ENCODE data around the gene FASLG.

FASLG gene

DNA sequence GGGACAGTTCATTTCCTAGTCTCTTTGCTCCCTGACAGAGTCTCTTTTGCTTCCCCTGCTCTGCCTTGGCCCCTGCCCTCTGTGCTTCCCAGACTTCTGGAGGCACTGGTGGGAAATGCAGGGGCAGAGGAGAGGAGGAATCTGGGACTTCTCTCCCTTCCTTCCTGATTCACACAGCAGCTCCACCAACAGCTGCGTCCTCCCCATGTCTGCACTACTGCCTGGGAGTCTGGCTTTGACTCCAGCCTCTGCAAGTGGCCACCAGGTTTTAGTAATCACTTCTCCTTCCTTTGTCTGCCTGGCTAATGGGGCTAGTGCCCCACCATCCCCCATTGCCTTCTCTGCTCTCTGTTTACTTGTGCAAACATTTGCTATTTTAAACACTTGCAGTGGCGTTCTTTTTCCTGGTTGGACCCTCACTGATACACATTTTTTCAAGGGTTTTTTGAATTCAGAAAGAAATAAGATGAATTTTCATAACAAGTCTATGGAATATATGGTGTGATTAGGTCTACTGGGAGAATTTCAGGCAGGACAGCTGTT, 21.9 kb downstream of the FASLG start:
- TF ChIP-seq FOXP2 (optimal IDR thresholded peaks at IDR 0.05; ENCODE audit: borderline replicate concordance, extremely low read depth, extremely low read length, insufficient read depth) (no peak), TAF1 (IDR thresholded peaks at IDR 0.05; ENCODE audit: borderline replicate concordance, insufficient read depth, low read length) (no peak), POLR2AphosphoS5 (IDR thresholded peaks at IDR 0.05; ENCODE audit: low read depth, low read length) (no peak), SIN3A (IDR thresholded peaks at IDR 0.05; ENCODE audit: borderline replicate concordance, insufficient read depth, low read length) (no peak)
- TF ChIP-seq, protein P1, sequence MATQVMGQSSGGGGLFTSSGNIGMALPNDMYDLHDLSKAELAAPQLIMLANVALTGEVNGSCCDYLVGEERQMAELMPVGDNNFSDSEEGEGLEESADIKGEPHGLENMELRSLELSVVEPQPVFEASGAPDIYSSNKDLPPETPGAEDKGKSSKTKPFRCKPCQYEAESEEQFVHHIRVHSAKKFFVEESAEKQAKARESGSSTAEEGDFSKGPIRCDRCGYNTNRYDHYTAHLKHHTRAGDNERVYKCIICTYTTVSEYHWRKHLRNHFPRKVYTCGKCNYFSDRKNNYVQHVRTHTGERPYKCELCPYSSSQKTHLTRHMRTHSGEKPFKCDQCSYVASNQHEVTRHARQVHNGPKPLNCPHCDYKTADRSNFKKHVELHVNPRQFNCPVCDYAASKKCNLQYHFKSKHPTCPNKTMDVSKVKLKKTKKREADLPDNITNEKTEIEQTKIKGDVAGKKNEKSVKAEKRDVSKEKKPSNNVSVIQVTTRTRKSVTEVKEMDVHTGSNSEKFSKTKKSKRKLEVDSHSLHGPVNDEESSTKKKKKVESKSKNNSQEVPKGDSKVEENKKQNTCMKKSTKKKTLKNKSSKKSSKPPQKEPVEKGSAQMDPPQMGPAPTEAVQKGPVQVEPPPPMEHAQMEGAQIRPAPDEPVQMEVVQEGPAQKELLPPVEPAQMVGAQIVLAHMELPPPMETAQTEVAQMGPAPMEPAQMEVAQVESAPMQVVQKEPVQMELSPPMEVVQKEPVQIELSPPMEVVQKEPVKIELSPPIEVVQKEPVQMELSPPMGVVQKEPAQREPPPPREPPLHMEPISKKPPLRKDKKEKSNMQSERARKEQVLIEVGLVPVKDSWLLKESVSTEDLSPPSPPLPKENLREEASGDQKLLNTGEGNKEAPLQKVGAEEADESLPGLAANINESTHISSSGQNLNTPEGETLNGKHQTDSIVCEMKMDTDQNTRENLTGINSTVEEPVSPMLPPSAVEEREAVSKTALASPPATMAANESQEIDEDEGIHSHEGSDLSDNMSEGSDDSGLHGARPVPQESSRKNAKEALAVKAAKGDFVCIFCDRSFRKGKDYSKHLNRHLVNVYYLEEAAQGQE (IDR thresholded peaks at IDR 0.05; ENCODE audit: insufficient read depth in 1 of 2, low read depth in 2 of 2, low read length in 2 of 2) = no peak

DNA sequence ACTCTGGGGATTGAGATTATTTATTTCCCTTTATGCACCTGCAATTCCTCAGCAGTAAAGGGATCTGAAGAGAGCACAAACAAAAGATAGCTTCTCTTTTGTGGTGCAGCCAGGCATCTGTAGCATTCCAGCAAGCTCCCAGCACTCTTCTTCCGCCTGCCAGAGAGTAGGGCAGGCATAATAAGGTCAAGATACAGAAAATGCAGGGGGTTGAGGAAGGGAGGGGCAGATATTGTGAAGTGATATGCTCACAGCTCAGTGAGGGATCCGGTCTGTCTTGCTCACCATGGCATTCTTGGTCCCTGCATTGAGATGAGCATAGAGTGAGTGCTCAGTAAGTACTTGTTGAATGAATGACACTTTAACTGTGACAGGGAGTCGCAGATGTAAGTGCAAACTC, 23.9 kb downstream of the FASLG start:
- TF ChIP-seq POLR2AphosphoS5 (IDR thresholded peaks at IDR 0.05; ENCODE audit: low read depth, low read length) (no peak), FOXP2 (optimal IDR thresholded peaks at IDR 0.05; ENCODE audit: borderline replicate concordance, extremely low read depth, extremely low read length, insufficient read depth) (no peak), SIN3A (IDR thresholded peaks at IDR 0.05; ENCODE audit: borderline replicate concordance, insufficient read depth, low read length) (no peak), TAF1 (IDR thresholded peaks at IDR 0.05; ENCODE audit: borderline replicate concordance, insufficient read depth, low read length) (no peak)
- TF ChIP-seq, protein P1 (IDR thresholded peaks at IDR 0.05; ENCODE audit: insufficient read depth in 1 of 2, low read depth in 2 of 2, low read length in 2 of 2) = no peak

DNA sequence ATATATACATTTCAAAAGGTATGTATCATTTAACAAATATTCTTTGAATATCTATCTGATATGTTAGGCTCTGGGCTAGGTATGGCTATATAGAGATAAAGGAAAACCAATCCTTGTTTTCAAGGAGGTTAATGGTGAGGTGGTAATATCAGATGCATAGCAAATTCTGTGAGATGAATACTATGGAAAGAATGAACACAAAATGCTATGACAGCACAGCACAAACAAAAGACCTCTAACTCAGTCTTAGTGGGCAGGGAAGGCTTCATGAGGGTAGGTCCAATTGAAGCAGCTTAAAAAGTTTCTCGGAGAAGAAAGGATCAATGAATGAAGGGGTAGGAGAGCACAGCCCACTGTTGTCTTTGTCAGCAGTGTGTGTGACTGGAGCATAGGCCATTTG, 27.2 kb downstream of the FASLG start:
- TF ChIP-seq, protein P1 (IDR thresholded peaks at IDR 0.05; ENCODE audit: insufficient read depth in 1 of 2, low read depth in 2 of 2, low read length in 2 of 2) = no peak
- TF ChIP-seq SIN3A (IDR thresholded peaks at IDR 0.05; ENCODE audit: borderline replicate concordance, insufficient read depth, low read length) (no peak), POLR2AphosphoS5 (IDR thresholded peaks at IDR 0.05; ENCODE audit: low read depth, low read length) (no peak), TAF1 (IDR thresholded peaks at IDR 0.05; ENCODE audit: borderline replicate concordance, insufficient read depth, low read length) (no peak)

DNA sequence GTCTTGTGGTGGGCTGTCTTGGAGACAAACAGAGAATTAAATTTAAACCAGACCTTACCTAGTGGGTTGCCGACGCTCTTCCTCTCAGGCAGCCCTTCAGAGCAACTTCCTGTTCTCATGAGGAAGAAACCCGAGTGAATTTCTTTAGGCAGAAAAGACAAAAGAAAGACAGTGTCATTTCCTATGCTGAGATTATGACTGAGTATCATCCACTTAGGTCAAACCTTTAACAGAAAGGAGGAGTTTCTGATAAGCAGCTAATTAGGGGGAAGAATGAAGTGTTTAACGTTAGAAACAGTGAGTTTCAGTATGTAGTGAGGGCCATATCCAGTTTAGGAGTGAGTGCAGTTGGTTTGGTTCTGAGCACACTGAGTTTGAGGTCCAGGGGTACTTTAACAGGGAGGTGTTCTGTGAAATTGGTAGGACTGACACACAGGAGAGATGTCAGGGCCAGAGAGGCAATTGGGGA, 38.7 kb downstream of the FASLG start:
- TF ChIP-seq POLR2AphosphoS5 (IDR thresholded peaks at IDR 0.05; ENCODE audit: low read depth, low read length) (no peak), FOXP2 (optimal IDR thresholded peaks at IDR 0.05; ENCODE audit: borderline replicate concordance, extremely low read depth, extremely low read length, insufficient read depth) (no peak), TAF1 (IDR thresholded peaks at IDR 0.05; ENCODE audit: borderline replicate concordance, insufficient read depth, low read length) (no peak), SIN3A (IDR thresholded peaks at IDR 0.05; ENCODE audit: borderline replicate concordance, insufficient read depth, low read length) (no peak)
- TF ChIP-seq, protein P1 (IDR thresholded peaks at IDR 0.05; ENCODE audit: insufficient read depth in 1 of 2, low read depth in 2 of 2, low read length in 2 of 2) = no peak

DNA sequence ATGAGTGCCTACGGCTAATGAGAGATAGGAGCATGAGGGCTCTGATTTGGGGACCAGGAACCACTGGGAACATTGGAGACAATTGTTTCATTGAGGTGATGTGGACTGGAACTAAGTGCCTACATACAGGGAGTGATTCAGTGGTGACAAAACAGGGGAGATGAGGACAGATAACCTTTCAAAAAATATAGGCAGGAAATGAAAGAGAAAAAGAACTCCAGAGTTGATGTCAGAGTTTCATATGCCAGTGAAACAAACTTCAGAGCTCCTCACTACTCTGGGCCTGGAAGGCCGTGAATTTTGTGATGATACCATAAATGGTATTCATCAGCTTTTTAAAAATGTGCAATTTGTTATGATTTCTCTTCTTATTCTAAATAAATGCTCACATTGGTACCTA, 39.3 kb downstream of the FASLG start:
- no peak for TF ChIP-seq POLR2AphosphoS5 (IDR thresholded peaks at IDR 0.05; ENCODE audit: low read depth, low read length)
